LNCAP (cell line): ENCODE data around the gene A3GALT2.

Source experiments
- CTCF ChIP-seq: fragments of 450-650 bp; IDR thresholded peaks from 2 replicates; pipeline ENCODE4 v1.5.1; 2017; ENCODE audit warnings: mild to moderate bottlenecking

The A3GALT2 gene

GRCh38 chr1:33365560-33365997, 44.7 kb upstream of the A3GALT2 start:
- TF ChIP-seq CTCF: no peak

GRCh38 chr1:33364565-33364918, 43.6 kb upstream of the A3GALT2 start:
- no peak for TF ChIP-seq CTCF

GRCh38 chr1:33363470-33363861, 42.6 kb upstream of the A3GALT2 start:
- TF ChIP-seq CTCF: no peak

GRCh38 chr1:33363021-33363420, 42.1 kb upstream of the A3GALT2 start:
- no peak for TF ChIP-seq CTCF

- TF ChIP-seq CTCF: no peak
Observed at GRCh38 chr1:33361532-33362235, 40.8 kb upstream of the A3GALT2 start.

GRCh38 chr1:33360367-33360766, 39.5 kb upstream of the A3GALT2 start:
- TF ChIP-seq CTCF: no peak

- TF ChIP-seq CTCF: no peak
Observed at GRCh38 chr1:33359931-33360330, 39.0 kb upstream of the A3GALT2 start.
